GM18868 (cell line): ENCODE data around the gene LACC1.

Experiments used
- ATAC-seq: cut with Tn5 transposase; IDR thresholded peaks from one replicate; pipeline ENCODE4 v1.9.1; 2021; ENCODE audit warnings: mild to moderate bottlenecking, moderate library complexity; ENCODE audit not compliant: unreplicated experiment

LACC1 gene

GRCh38 chr13:43939086-43939485 lies 59.4 kb downstream of the LACC1 start:
- ATAC-seq: no peak

DNA sequence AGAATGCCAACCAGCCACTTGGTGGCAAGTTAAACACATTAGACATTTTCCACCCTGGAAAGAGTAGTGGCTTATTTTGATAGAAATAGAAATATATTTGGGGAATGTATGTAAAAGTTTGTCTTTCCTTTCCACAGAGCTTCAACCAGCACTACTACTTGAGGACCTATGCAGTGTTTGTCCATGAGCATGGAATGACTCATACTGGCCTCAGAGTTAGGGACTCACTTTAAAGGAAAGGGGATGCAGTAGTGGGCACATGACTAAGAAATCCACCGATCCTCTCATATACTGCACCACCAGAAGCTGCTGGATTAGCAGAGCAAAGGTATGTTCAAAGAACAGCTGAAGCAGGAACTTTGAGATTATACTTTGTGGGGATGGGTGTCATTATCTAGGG lies 62.6 kb downstream of the LACC1 start:
- no peak for ATAC-seq
